Fibroblast of skin of left biceps (primary cell): ENCODE data around the gene ZMAT3.
"Not testable (repeated sequence)": the region's sequence is repeated elsewhere in the genome, so short reads cannot be mapped to it uniquely, and the experiment has no call there.

Experiments
- DNase-seq, 2 experiments: peaks; one replicate each; pipeline ENCODE4 v3.0.0-alpha.2; 2013; ENCODE audit warnings: low read depth in 2 of 2

Gene ZMAT3

GRCh38 chr3:179071323-179072099 lies at the start of gene ZMAT3:
TSS of gene ZMAT3 (minus strand) at chr3:179071809. CDS start at chr3:179067752, 4,057 bp downstream.
- DNase-seq: peak; percentile 31 to 46

DNA sequence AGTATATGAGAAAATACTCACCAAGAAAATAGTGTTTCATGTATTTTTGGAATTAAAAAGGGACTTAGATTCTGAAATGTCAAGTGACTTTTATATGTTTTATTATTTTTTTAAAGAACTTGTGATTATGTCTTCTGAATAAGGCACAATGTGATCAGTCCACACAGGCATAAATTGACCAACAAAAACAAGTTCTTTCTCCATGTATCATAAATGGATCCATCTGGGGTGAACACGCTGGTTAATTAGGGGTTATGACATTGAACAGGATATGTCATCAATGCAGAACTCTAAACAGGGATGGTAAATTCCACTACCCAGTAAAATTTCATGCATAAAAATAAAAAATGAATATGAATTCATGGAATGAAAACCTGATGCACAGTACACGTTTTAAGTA lies 45.2 kb upstream of the ZMAT3 start:
- DNase-seq: no peak

GRCh38 chr3:179115444-179115843 lies 43.8 kb upstream of the ZMAT3 start:
- not testable (repeated sequence) for DNase-seq

DNA sequence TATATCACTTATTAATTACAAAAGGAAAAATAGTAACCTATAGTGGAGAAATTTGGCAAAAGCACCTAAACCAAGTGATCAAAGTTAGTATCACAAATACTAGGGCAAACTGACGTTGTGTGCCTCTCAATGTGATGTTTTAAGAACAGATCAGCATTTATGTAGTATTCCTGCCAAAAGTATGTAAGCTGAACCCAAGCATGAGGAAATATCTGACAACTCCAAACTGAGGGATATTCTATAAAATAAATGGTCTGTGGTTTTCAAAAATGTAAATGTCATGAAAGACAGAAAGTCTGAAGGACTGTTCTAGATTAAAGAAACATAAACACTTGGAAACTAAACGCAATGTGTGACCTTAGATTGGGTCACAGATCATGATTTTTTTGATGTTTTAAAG lies 42.3 kb upstream of the ZMAT3 start:
- peak; percentile 50 to 56 for DNase-seq

DNA sequence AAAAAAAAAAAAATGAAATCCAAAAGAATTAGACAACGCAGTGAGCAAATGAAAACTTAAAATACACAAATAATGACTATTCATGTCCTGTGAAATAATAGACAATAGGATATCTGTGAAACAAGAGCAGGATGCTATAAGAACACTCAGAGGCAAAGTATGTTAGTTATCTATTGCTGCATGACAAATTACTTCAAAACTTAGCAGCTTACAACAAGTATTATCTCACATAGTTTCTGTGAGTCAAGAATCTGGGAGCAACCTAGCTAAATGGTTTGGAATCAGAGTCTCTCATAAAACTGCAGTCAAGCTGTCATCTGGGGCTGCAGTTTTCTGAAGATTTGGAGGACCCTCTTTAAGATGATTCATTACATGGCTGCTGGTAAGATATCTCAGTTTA lies 36.5 kb upstream of the ZMAT3 start:
- peak; percentile 56 to 59 for DNase-seq

DNA sequence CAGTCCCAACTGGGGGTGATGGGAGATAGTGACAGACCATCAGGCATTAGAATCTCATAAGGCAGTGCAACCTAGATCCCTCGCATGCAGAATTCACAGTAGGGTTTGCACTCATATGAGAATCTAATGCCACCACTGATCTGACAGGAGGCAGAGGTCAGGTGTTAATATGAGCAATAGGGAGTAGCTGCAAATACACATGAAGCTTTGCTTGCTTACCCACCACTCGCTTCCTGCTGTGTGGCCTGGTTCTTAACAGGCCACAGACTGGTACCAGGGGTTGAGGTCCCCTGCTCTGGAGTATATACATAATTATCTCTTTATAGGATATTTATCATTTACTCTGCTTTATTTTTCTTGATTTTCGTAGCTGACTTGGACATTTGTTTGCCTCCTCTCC lies 36.0 kb upstream of the ZMAT3 start:
- DNase-seq: no peak

GRCh38 chr3:179105881-179106280 lies 34.3 kb upstream of the ZMAT3 start:
- DNase-seq: no peak

GRCh38 chr3:179100652-179101051 lies 29.0 kb upstream of the ZMAT3 start:
- no peak for DNase-seq

DNA sequence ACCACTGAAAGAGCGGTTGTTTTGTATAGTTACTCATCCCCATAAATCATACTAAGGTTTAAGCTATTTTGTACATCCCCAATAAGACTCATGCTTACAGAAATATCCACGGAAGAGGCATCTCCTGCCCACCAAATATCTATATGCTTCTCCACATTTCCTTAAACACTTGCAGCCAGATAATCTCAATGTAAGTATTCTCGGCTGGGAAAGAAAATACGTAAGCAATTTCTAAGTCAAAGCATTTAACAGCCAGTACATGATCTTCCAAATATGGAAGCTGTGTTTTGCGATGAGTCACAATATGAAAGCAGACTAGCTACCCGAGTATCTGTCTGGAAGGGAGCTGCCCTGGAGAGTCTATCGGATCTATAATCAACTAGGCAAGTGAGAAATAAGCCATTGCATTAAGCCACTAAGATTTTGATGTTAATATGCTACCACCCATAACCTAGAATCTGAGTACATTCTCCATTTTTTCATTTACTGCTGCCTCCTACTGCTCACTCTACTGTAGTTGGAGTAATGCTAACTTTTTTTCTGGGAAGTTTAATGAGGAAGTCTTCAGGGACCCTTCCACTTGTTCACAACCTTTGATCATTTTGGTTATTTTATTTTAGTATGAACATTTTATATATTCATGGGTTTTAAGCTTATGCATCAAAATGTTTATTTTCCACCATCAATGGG lies 26.9 kb upstream of the ZMAT3 start:
- DNase-seq: peak; percentile 20 to 24

GRCh38 chr3:179093807-179094206 lies 22.2 kb upstream of the ZMAT3 start:
- DNase-seq: no peak

- no peak for DNase-seq
These were observed 19.5 kb upstream of the ZMAT3 start for GRCh38 chr3:179091113-179091512.

GRCh38 chr3:179088306-179088705 lies 16.7 kb upstream of the ZMAT3 start:
- no peak for DNase-seq

DNA sequence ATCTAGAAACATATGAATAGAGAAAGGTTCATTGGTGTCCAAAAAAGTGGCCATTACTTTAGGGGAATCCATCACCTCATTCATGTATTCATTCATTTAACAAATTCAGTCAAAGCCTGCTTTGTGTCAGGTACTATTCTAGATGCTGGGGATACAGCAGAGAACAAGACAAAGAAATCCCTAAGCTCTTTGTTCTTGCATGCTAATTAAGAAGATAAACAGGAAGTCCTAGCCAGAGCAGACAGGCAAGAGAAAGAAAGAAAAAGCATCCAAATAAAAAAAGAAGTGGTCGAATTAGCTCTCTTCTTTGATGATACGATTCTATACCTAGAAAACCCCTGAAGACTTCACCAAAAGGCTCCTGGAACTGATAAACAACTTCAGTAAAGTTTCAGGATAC lies 12.4 kb upstream of the ZMAT3 start:
- no peak for DNase-seq

- no peak for DNase-seq
These were observed 10.8 kb upstream of the ZMAT3 start for GRCh38 chr3:179082416-179082815.

GRCh38 chr3:179081885-179082284 lies 10.3 kb upstream of the ZMAT3 start:
- no peak for DNase-seq

- DNase-seq: no peak
These were observed 7.9 kb upstream of the ZMAT3 start for GRCh38 chr3:179079537-179079936.

- no peak for DNase-seq
These were observed 4.8 kb upstream of the ZMAT3 start for GRCh38 chr3:179076243-179077027.

DNA sequence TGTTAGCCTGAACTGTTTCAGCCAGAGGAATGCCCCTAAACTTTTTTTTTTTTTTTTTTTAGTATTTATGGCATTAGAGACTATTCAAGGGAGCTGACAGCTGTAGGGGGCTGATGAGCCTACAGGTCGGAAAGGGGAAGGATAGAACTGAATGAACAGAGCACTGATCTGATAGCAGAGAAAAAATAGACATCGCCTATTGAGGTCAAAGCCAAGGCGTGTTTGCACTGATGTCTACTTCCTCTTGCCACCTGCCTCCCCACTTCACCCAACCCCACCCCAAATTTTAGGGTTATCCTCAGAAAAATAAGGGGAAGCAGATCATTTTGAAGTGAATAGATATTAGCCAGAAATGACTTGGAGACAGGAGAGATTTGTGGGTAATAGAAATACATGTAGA lies 3.0 kb upstream of the ZMAT3 start:
- DNase-seq: no peak

GRCh38 chr3:179073816-179074215 lies 2.2 kb upstream of the ZMAT3 start:
- DNase-seq: no peak

GRCh38 chr3:179072100-179072438 lies 460 bp upstream of the ZMAT3 start:
- DNase-seq: no peak

DNA sequence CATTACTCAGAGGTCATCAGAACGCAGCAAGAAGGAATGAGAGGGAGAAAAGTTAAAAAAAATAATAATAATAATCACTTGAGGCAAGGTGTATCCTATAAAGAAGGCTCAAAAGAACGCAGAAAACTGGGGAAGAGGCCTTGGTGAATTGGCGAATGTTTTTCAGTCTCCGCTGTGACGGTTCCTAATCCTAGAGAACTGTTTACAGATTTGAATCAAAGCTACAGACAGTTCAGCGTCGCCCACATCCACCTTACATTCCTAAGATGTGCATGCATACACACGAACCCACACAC lies 634 bp downstream of the ZMAT3 start:
- DNase-seq: no peak

DNA sequence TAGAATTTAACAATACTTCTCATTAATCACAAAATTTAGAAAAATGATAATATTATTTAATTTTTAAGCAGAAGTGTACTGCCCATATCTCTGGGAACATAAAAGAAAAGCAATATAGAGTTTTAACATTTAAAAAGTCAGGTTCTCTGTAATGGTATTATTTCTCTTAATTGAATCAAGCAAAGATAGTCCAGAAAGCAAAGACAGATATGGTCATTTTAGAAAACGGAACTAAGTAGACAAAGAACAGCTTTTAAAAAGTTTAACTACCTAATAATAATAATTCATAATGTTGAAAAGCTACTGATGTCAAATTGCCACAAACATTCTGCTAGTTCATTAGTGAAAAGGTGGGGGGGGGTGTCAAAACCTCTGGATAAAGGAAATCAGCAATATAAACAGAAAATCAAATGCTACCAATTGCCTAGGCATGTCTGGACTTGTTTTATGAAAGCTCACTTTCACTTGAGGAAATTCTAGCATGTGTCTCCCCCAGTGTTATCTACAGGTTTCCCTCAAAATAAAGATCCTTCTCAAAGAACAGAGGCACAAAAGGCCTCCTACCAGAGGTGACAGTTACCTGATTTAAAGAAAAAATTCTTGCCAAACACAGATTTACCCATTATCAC lies 1.7 kb downstream of the ZMAT3 start:
- DNase-seq: no peak
